Measurements from ENCODE around the gene TAC3. TPM values are rescaled to one million over a fixed set of nuclear protein-coding genes. Genes with fewer than 3 reads are reported as not detected.

The TAC3 gene
- total and polyA plus RNA-seq, 2 of the 8 experiments (the other 6 are each of a cell fraction or from before 2014, with no cell fraction given): 9.7 to 45.3 TPM

DNA sequence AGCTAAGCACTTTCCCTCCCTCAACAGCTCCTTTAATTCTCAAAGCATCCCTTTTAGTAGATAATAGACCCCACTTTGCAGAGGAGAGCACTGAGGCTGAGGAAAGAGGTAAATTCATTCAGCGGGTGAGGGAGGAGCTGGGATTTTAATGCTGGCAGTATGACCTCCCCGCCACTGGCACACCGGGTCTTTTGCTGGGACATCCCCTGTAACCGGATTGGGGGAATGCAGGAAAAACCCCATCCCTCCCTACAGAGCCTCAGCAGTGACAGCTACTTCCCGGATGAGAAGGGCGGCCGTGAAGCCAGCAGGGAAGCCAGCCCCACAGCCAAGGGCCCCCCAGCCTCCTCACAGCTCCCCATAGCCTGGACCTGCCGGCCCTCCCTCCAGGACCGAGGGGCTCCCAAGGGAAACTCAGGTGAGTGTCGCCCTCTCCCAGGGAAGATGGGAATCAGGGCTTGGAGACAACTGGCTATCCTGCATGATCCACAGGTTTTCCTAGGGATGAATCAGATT is 22.0 kb downstream of the TAC3 start (continued):
- TF ChIP-seq, protein P1, sequence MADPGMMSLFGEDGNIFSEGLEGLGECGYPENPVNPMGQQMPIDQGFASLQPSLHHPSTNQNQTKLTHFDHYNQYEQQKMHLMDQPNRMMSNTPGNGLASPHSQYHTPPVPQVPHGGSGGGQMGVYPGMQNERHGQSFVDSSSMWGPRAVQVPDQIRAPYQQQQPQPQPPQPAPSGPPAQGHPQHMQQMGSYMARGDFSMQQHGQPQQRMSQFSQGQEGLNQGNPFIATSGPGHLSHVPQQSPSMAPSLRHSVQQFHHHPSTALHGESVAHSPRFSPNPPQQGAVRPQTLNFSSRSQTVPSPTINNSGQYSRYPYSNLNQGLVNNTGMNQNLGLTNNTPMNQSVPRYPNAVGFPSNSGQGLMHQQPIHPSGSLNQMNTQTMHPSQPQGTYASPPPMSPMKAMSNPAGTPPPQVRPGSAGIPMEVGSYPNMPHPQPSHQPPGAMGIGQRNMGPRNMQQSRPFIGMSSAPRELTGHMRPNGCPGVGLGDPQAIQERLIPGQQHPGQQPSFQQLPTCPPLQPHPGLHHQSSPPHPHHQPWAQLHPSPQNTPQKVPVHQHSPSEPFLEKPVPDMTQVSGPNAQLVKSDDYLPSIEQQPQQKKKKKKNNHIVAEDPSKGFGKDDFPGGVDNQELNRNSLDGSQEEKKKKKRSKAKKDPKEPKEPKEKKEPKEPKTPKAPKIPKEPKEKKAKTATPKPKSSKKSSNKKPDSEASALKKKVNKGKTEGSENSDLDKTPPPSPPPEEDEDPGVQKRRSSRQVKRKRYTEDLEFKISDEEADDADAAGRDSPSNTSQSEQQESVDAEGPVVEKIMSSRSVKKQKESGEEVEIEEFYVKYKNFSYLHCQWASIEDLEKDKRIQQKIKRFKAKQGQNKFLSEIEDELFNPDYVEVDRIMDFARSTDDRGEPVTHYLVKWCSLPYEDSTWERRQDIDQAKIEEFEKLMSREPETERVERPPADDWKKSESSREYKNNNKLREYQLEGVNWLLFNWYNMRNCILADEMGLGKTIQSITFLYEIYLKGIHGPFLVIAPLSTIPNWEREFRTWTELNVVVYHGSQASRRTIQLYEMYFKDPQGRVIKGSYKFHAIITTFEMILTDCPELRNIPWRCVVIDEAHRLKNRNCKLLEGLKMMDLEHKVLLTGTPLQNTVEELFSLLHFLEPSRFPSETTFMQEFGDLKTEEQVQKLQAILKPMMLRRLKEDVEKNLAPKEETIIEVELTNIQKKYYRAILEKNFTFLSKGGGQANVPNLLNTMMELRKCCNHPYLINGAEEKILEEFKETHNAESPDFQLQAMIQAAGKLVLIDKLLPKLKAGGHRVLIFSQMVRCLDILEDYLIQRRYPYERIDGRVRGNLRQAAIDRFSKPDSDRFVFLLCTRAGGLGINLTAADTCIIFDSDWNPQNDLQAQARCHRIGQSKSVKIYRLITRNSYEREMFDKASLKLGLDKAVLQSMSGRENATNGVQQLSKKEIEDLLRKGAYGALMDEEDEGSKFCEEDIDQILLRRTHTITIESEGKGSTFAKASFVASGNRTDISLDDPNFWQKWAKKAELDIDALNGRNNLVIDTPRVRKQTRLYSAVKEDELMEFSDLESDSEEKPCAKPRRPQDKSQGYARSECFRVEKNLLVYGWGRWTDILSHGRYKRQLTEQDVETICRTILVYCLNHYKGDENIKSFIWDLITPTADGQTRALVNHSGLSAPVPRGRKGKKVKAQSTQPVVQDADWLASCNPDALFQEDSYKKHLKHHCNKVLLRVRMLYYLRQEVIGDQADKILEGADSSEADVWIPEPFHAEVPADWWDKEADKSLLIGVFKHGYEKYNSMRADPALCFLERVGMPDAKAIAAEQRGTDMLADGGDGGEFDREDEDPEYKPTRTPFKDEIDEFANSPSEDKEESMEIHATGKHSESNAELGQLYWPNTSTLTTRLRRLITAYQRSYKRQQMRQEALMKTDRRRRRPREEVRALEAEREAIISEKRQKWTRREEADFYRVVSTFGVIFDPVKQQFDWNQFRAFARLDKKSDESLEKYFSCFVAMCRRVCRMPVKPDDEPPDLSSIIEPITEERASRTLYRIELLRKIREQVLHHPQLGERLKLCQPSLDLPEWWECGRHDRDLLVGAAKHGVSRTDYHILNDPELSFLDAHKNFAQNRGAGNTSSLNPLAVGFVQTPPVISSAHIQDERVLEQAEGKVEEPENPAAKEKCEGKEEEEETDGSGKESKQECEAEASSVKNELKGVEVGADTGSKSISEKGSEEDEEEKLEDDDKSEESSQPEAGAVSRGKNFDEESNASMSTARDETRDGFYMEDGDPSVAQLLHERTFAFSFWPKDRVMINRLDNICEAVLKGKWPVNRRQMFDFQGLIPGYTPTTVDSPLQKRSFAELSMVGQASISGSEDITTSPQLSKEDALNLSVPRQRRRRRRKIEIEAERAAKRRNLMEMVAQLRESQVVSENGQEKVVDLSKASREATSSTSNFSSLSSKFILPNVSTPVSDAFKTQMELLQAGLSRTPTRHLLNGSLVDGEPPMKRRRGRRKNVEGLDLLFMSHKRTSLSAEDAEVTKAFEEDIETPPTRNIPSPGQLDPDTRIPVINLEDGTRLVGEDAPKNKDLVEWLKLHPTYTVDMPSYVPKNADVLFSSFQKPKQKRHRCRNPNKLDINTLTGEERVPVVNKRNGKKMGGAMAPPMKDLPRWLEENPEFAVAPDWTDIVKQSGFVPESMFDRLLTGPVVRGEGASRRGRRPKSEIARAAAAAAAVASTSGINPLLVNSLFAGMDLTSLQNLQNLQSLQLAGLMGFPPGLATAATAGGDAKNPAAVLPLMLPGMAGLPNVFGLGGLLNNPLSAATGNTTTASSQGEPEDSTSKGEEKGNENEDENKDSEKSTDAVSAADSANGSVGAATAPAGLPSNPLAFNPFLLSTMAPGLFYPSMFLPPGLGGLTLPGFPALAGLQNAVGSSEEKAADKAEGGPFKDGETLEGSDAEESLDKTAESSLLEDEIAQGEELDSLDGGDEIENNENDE (IDR thresholded peaks at IDR 0.05; ENCODE audit: insufficient replicate concordance, low read length): no peak
- TF ChIP-seq RAD21 (IDR thresholded peaks at IDR 0.05 in 1 of 2, conservative IDR thresholded peaks at IDR 0.05 in 1 of 2; ENCODE audit: low read depth in 2 of 2, low read length in 2 of 2) (0 out of 4 replicates have a peak, but pooled peaks of 1 of the 2 experiments have one; percentile 2), RXRA (IDR thresholded peaks at IDR 0.05; ENCODE audit: insufficient read depth, low read depth, low read length) (no peak)

Measured in H1 (cell line).